Nephron progenitor cell (in vitro differentiated cells): ENCODE measurements around the gene ENO4.

Source experiments
- DNase-seq: peaks from one replicate; pipeline ENCODE4 v3.0.0; 2021
- H3K27ac Mint-ChIP-seq: 2 replicates; pipeline ENCODE4 v1.8.0; 2021; ENCODE audit warnings: mild to moderate bottlenecking, moderate library complexity, mixed read lengths
- H3K27me3 Mint-ChIP-seq: 2 replicates; pipeline ENCODE4 v1.8.0; 2021; ENCODE audit warnings: mild to moderate bottlenecking, low read depth, mixed read lengths; ENCODE audit not compliant: poor library complexity
- H3K36me3 Mint-ChIP-seq: 2 replicates; pipeline ENCODE4 v1.8.0; 2021; ENCODE audit warnings: low read depth, mixed read lengths
- H3K4me1 Mint-ChIP-seq: 2 replicates; pipeline ENCODE4 v1.8.0; 2021; ENCODE audit warnings: mixed read lengths
- H3K4me3 Mint-ChIP-seq: 2 replicates; pipeline ENCODE4 v1.8.0; 2021; ENCODE audit warnings: mild to moderate bottlenecking, moderate library complexity, mixed read lengths
- H3K9me3 Mint-ChIP-seq: 2 replicates; pipeline ENCODE4 v1.8.0; 2021; ENCODE audit warnings: mild to moderate bottlenecking, moderate library complexity, mixed read lengths
- CTCF ChIP-seq: fragments of 200-600 bp; sonication (generic); IDR thresholded peaks from 2 replicates; pipeline ENCODE4 v1.5.0; 2021; ENCODE audit warnings: antibody characterized with exemption

ENO4 gene

GRCh38 chr10:116838143-116838725, 11.1 kb upstream of the ENO4 start:
- no peak for TF ChIP-seq CTCF
- Mint-ChIP-seq H3K4me3 (no peak overlapping the region), H3K9me3 (no peaks in the 10 kb centered on the region), H3K4me1 (peaks cover 32% of the 10 kb centered on the region), H3K27me3 (peaks cover 49% of the 10 kb centered on the region), H3K36me3 (no peaks in the 10 kb centered on the region), H3K27ac (no peak overlapping the region)
- DNase-seq: no peak

DNA sequence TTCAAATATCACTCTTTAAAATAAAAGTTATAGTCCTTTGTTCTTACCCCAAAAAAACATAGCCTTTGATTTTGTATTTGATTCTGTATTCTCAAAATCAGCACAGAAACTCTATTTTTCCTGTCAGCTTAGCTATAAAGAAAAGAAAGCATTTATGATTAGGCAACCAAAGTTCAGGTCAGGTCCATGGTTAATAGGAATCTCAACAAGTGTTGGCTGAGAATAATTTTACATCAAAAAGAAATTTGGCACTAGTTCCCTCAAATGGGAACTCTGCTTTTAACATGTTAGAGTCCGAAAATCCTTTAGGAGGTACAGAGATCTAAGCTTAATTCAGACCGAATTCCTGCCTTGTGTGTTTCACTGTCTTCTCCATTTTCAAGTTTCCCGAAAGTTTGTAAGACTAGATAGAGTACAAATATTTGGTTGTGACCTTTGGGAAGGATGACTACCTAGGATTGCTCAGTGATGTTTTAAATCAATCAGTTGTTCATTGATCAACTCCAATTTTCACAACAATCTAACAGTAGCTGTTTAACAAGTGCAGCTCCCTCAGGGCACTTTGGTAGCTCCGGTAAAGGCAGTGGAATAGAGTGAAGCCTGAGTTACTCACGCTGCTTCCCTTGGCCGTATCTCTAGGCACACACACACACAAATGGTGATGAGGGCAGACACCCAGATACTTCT, 8.8 kb upstream of the ENO4 start:
- no peak overlapping the region for H3K4me3 Mint-ChIP-seq
- H3K4me1 Mint-ChIP-seq: peaks cover 17% of the 10 kb centered on the region
- TF ChIP-seq CTCF: no peak
- H3K27me3 Mint-ChIP-seq: peaks cover 46% of the 10 kb centered on the region
- H3K27ac Mint-ChIP-seq: no peak overlapping the region
- H3K9me3 Mint-ChIP-seq: no peaks in the 10 kb centered on the region
- H3K36me3 Mint-ChIP-seq: no peaks in the 10 kb centered on the region
- DNase-seq: no peak

DNA sequence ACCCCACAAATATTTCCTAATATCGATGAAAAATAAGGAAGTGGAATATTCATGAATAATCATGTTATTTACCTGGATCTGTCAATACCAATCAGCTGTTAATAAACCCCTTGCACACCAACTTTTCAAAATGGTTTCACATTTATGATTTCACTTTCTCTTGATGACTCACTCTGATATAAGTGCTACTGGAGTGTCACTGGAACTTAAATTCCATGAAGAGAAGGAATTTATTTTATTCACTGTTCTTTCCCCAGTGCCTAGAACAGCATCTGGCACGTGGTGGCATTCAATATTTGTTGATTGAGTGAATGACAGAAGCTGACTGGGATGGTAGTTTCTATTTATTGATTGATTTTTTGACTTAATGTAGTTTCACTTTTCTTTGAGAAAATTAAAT, 3.5 kb upstream of the ENO4 start:
- Mint-ChIP-seq H3K27me3 (peaks cover 33% of the 10 kb centered on the region), H3K4me3 (no peak overlapping the region), H3K36me3 (no peaks in the 10 kb centered on the region), H3K4me1 (peaks cover 23% of the 10 kb centered on the region), H3K9me3 (no peaks in the 10 kb centered on the region), H3K27ac (no peak overlapping the region)
- no peak for TF ChIP-seq CTCF
- DNase-seq: no peak

- Mint-ChIP-seq H3K4me3 (peak overlapping the region; percentile 89), H3K27ac (peak overlapping the region; percentile 80), H3K9me3 (no peaks in the 10 kb centered on the region), H3K27me3 (peaks cover 40% of the 10 kb centered on the region), H3K4me1 (peaks cover 23% of the 10 kb centered on the region), H3K36me3 (no peaks in the 10 kb centered on the region)
- no peak for TF ChIP-seq CTCF
- no peak for DNase-seq
Observed at GRCh38 chr10:116848032-116848943, 1.0 kb upstream of the ENO4 start.

DNA sequence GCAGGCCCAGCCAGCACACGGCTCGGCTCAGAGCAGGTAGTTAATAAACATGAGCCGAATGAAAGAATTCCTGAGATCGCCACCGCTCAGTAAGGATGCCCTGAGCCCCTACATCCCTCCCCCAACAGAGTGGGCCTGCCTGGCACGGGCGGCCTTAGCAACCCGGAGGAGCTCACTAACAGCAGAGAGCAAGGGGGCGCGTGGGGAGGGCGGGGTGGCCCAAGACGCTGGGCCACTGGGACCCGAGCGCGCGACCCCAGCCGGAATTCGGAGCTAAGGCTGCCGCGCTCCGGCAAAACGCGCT, 403 bp upstream of the ENO4 start:
- no peak for TF ChIP-seq CTCF
- H3K4me3 Mint-ChIP-seq: peak overlapping the region; percentile 89
- no peak for DNase-seq
- peaks cover 40% of the 10 kb centered on the region for H3K27me3 Mint-ChIP-seq
- peaks cover 23% of the 10 kb centered on the region for H3K4me1 Mint-ChIP-seq
- no peaks in the 10 kb centered on the region for H3K36me3 Mint-ChIP-seq
- H3K9me3 Mint-ChIP-seq: no peaks in the 10 kb centered on the region
- peak overlapping the region; percentile 80 for H3K27ac Mint-ChIP-seq
